ENCODE results near the gene GNGT2.

GNGT2 gene

GRCh38 chr17:49168706-49169105 is 41.7 kb downstream of the GNGT2 start:
- no peak for DNase-seq

DNA sequence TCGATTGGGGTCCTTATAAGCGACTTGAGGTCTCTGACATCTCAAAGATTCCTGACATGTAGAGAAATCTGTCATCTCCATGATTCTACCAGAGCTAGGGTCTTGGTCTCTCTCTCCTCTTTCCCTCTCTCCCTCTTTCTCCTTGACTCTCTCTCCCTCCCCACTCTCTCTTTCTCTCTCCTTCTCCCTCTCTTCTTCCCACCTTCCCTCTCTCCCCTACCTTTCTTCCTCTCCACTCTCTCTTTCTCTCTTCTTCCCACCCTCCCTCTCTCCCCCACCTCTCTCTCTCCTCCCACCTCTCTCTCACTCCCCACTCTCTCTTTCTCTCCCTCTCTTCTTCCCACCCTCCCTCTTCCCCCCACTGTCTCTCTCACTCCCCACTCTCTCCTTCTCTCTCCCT is 45.2 kb downstream of the GNGT2 start:
- DNase-seq = no peak

DNA sequence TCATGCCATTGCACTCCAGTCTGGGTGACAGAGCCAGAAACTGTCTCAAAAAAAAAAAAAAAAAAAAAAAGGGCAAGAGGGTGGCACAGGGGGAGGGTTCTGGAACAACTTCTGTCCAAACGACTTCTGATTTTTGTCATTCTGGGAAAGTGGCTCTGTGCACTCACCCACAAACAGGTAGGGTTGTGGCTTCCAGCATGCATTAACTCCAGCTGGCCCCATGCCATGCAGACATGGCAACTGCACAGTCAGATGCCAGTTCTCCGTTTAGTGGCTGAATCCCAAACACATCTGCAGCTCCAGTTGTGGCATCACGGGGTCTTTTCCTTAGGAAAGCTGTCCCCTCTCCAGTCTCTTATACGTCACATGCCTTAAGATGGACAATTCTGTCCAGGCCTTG is 47.5 kb downstream of the GNGT2 start:
- DNase-seq = no peak

DNA sequence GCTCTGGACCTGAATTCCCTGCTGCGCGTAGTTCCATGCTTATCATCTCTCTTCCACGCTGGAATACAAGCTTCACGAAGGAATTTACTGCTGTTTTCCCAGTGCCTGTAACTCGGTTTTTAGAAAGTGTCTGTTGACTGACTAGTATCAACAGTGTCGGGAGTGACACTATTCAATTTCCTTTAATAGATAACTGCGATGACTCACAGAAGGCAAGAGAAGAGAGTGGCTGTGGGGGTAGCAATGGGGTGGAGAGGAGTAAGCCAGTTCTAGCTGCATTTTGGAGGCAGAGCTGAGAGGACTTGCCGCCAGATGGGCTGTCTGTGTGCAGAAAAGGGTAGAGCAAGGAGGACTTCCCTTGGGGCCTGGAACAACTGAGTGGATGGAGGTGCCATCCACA is 52.6 kb downstream of the GNGT2 start:
- no peak for DNase-seq

- DNase-seq = no peak
These were observed 54.1 kb downstream of the GNGT2 start for GRCh38 chr17:49156256-49156655.

All from activated CD4-positive, CD25-positive, alpha-beta regulatory T cell (primary cell).